Ascending aorta (tissue), 1 donor: Measurements from ENCODE around the gene CCN2. TPM values are rescaled to one million over a fixed set of nuclear protein-coding genes. Genes with fewer than 3 reads are reported as not detected.

Experiments used
- total RNA-seq: library from RNA; depleted of rRNA; stranded (reverse); fragments of >200 nt; gene quantifications from one replicate; pipeline ENCODE4 v1.1.0, GENCODE V29; 2016

The CCN2 gene
- total RNA-seq, 1 donor from 2014 or later: 916 TPM

Other genes with a start within 250 kb of the CCN2 start
- gene OR2A4, start 250.0 kb downstream of the CCN2 start, total RNA-seq: not detected
- gene CTAGE9, start 240.4 kb downstream of the CCN2 start, total RNA-seq: not detected
- gene ENPP1, start 143.4 kb downstream of the CCN2 start, total RNA-seq: 4.5 TPM